GM19099 (cell line): ENCODE results near the gene SMIM35.

Experiments used
- POLR2A ChIP-seq: IDR thresholded peaks from 3 replicates; pipeline ENCODE4 v1.6.1; 2011; ENCODE audit warnings: low read depth; ENCODE audit not compliant: insufficient read length; ENCODE audit errors: extremely low read depth

The SMIM35 gene

GRCh38 chr11:118046964-118047700 lies 39.6 kb downstream of the SMIM35 start:
- TF ChIP-seq POLR2A, result no peak

GRCh38 chr11:118046051-118046963 lies 40.5 kb downstream of the SMIM35 start:
- no peak for TF ChIP-seq POLR2A

GRCh38 chr11:118045191-118045590 lies 41.6 kb downstream of the SMIM35 start:
- no peak for TF ChIP-seq POLR2A

- no peak for TF ChIP-seq POLR2A
Measured at GRCh38 chr11:118042796-118043195, 44.0 kb downstream of the SMIM35 start.

GRCh38 chr11:118042141-118042540 lies 44.6 kb downstream of the SMIM35 start:
- TF ChIP-seq POLR2A, result no peak

- no peak for TF ChIP-seq POLR2A
Measured at GRCh38 chr11:118033443-118033842, 53.3 kb downstream of the SMIM35 start.

GRCh38 chr11:118028626-118029025 lies 58.1 kb downstream of the SMIM35 start:
- no peak for TF ChIP-seq POLR2A

- TF ChIP-seq POLR2A, result no peak
Measured at GRCh38 chr11:118027694-118028093, 59.1 kb downstream of the SMIM35 start.

- TF ChIP-seq POLR2A, result no peak
Measured at GRCh38 chr11:118021146-118021545, 65.6 kb downstream of the SMIM35 start.

GRCh38 chr11:118018401-118018800 lies 68.4 kb downstream of the SMIM35 start:
- TF ChIP-seq POLR2A, result no peak

GRCh38 chr11:118017631-118018315 lies 69.0 kb downstream of the SMIM35 start:
- TF ChIP-seq POLR2A, result no peak

- TF ChIP-seq POLR2A, result no peak
Measured at GRCh38 chr11:118017111-118017510, 69.7 kb downstream of the SMIM35 start.

- TF ChIP-seq POLR2A, result no peak
Measured at GRCh38 chr11:118016104-118016503, 70.7 kb downstream of the SMIM35 start.

- TF ChIP-seq POLR2A, result no peak
Measured at GRCh38 chr11:118015385-118015841, 71.3 kb downstream of the SMIM35 start.

- no peak for TF ChIP-seq POLR2A
Measured at GRCh38 chr11:118014022-118014421, 72.7 kb downstream of the SMIM35 start.
